GM18858 (cell line): ENCODE data around the gene LSG1.
"Not testable (repeated sequence)": the region's sequence is repeated elsewhere in the genome, so short reads cannot be mapped to it uniquely, and the experiment has no call there.

Experiments
- ATAC-seq: cut with Tn5 transposase; IDR thresholded peaks from one replicate; pipeline ENCODE4 v1.9.1; 2021; ENCODE audit not compliant: unreplicated experiment

Gene LSG1

DNA sequence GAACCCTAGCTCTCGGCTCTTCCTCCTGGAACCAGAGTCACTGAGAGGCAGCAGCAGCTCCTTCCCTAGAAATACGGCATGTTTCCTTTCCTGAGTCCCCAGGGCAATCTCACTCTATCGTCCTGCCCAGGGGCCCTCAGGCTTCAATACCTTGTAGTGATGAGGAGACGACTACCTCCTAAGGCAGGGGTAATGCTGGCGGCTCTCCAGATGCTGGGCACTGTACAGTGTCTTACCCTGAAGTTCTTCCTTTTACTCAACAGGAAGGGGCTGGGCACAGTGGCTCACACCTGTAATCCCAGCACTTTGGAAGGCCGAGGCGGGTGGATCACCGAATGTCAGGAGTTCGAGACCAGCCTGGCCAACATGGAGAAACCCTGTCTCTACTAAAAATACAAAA, 52.2 kb downstream of the LSG1 start:
- ATAC-seq = no peak

DNA sequence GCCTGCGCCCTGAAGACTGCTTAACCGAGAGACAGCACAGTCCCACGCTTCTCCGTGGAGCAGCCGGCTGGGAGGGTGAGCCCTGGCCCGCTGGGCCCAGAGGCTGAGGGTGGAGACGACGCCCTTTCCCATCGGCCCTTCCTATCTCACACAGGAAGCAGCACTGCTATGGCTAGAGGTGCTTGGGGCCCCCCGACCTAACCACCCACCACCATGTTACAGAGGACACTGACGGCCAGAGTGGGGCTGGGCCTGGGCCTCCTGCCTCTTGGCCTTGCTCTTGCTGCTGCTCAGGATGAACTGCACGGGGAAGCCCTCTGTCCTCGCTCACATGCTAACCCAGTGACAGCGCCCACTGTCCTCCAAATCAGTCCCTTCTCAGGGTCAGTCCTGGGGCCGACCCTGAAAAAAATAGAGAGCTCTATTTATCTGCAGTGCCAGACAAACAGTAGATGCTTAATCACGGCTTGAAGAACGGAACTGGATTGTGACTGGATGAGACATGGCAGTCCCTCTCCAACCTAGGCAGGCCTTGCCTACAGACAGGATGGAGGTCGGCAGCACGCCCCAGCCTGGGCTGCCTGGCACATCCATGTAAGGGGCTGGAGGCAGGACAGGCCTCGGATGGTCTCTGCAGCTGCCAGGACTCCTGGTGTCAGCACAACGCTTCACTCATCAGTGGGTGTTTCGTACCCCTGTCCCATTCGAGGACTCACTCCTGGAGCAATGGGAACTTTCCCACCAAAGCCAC, 53.0 kb downstream of the LSG1 start:
- ATAC-seq = no peak

DNA sequence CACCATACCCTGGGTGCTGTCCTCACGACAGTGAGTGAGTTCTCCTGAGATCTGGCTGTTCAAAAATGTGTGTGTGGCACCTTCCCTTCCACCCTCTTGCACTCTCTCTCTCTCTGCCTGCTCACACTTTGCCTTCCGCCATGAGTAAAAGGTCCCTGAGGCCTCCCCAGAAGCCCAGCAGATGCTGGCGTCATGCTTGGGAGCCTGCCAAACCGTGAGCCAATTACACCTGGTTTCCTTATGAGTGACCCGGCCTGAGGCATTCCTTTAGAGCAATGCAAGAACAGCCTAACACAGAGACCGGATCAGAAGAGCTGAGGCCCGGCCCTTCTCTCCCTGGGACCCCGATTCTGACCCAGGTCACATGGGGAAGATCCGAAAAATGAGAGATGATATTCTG, 54.2 kb downstream of the LSG1 start:
- no peak for ATAC-seq

DNA sequence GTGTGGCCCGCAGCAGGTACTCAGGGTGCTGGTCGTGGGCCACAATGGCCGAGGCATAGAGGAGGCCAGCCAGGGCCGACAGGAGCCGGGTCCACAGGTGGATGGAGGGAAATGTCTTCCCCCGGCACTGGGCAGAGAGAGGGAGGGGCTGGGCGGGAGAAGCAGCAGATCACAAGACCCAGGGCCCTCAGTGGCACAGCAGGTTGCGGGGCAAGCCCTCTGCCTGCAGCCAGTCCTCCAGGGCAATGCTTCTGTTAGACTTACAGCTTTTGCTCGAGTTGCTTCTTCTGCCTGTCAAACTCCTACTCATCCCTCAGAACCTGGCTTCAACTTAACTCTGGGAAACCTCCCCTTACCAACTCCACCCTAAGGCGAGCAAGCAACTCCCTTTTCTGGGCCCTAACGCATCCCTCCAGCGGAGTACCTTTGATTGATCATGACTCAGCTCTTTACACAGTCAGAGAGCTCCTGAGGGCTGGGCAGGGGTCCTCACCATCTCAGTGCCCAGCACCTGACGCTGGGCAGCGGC, 54.8 kb downstream of the LSG1 start:
- ATAC-seq = no peak

DNA sequence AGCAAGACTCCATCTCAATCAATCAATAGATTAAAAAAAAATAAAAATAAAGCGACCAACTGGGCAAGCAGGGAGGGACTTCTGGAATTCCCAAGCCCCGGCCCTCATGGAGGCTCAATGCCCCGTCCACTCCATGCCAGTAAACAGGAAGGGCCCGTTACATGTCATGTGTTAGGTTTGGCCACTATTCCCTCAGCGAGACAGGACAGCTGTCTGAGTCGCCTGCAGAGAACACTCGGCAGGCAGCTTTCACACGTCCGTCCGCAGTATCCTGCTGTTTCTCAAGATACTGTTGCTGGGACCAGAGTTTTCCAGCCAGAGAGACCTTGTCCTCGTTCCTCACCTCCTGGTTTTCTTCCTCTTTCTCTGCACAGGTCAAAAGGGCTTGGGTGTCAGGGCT, 56.8 kb downstream of the LSG1 start:
- ATAC-seq = no peak

DNA sequence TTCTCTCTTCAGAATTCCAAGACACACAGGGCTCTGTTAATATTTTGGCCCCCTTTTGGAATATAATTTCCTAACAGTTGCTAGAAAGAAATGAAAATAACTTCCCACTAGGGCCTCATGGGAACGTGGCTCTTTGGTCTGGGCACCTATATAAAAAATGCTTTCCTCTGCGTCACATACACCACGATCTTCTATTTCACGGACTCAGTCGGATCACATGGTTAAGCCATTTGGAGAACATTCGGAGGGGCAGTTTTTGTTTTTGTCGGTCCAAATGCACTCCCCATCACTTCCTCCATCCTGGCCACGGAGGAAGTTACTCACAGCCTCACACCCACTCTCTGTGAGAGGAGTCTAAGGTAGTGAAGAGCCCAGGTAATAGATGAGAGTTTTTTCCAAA, 59.8 kb downstream of the LSG1 start:
- no peak for ATAC-seq

DNA sequence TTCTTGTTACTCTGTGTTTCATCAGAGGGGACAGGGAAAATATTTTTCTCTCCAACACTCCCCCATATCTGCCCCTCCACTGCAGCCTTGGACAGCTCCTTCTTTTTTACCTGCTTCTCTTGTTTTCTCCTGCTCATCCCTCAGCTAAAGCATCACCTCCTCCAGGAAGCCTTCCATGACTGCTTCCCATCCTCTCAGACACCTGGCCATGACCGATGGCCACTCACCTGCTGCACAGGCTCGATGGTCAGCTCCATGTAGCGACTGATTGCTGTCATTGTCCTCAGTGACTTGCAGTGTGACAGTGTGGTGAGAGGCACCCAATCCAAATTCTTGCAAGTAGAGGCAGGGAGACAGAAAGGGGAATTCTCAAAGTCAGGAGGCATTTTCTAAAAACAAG, 61.3 kb downstream of the LSG1 start:
- ATAC-seq = no peak

DNA sequence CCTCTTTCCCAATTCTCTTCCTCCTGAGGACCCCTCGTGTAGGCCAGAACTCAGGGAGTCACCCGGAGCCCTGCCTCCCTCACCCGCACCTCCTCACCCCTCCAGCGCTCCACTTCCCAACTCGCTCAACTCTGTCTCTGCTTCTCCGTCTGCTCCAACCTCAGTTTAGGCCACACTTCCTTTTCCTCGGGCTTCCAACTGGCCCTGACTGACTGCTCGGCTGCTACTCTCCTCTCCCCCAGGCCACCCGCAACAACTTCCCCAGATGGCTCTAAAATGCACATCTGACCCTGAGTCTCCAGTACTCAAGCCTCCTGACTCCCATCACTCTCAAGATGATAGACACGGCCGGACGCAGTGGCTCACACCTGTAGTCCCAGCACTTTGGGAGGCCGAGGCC, 62.4 kb downstream of the LSG1 start:
- ATAC-seq = no peak

DNA sequence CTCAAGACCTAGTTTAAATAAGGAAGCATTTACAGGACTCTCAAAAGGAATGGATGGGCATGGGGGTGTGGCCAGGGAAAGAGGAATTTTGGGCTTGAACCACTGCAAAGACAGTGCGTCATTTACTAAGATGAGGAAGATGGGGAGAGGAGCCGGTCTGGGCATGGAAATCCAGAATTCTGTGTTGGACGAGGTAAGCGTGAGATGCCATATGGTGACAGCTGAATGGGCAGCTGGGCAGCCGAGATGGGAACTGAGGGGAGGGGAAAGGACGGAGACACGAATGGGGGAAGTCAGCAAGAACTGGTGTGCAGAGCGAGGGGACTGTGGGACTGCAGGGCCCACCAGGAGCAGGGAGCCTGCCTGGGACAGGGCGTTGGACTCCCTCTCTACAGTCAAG, 63.0 kb downstream of the LSG1 start:
- no peak for ATAC-seq

DNA sequence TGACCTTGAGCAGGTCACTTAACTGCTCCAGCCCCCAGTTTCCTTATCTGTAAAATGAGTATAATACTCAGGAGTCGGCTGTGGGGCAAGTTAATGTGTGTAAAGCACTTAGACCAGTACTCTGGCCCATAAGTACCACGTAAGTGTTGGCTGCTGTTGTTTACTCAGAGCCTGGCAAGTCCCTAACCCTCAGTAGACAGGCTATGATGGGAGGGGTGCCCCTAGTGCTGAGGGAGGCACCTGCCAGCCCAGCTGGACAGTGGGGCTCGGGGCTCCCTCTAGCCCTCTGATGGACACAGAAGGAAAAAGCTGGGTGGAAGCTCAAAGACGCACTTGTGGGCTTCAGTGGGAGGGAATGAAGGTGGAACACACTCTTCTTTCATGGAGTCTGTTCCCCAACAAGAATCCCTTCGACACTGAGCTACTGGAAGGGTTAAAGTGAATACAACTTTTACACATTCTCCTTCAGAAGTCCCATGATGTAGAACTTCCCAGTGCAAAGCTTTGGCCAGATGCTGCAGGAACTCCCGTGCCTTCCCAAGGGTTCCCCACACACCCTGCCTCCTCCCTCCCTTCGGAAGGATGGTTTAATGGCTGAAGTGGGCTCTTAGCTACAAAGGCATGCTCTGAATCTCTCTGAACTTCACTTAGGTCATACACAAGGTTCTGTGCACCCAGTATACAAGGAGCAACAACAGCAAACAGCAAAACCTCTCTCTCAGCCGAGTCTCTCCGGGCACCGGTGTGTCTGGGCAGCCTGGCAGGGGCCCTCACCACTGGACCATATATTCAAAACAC, 64.2 kb downstream of the LSG1 start:
- no peak for ATAC-seq

DNA sequence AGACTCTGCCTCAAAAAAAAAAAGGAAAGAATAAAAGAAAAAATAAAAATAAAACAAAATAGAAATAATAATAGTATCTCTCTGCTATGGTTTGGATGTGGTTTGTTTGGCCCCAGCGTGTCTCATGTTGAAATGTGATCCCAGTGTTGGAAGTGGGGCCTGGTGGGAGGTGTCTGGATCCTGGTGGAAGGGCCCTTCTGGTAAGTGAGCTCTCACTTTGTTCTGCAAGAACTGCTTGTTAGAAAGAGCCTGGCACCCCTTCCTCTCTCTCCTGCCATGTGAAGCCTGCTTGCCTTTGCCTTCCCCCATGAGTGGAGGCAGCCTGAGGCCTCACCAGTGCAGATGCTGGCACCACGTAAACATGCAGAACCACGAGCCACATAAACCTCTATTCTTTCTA, 65.0 kb downstream of the LSG1 start:
- no peak for ATAC-seq

DNA sequence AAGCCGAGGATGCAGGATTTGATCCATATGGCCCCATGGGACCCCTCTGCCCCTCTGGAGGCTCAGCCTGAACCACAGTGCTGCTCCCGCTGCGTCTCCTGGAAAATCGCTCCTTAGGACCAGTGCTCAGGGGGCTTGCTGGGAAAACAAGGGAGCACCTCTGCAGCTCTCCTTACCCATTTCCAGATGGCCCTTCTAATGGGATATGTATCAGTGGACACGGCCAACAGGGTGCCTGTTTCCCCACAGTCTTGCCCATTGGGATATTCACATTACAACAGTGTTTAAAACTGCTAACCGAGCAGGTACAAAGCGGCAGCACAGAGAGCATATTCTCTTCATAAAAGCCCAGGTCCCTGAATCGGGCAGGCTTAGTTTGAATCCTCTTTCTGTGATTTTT, 65.8 kb downstream of the LSG1 start:
- no peak for ATAC-seq

DNA sequence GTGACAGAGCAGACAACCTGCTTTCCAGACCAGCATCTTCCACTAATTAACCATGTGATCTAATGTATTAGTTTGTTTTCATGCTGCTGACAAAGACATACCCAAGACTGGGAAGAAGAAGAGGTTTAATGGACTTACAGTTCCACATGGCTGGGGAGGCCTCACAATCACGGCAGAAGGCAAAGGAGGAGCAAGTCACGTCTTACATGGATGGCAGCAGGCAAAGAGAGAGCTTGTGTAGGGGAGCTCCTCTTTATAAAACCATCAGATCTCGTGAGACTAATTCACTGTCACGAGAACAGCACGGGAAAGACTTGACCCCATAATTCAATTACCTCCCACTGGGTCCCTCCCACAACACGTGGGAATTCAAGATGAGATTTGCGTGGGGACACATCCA, 66.7 kb downstream of the LSG1 start:
- ATAC-seq = not testable (repeated sequence)

DNA sequence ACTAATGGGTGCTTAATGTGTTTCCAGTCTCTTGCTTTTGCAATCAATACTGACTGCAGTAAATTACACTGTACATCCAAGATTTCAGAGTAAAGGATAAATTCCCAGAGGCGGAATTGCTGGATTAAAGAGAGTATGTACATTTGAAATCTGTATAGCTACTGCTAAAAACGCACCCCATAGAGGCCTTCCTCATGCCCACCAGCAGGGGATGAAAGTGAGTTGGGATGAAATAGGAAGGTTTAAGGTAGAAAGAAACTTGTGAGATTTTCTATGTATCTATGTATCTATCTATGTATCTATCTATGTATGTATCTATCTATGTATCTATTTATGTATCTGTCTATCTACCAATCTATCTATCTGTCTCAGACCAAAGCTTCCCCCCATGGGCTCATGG, 67.2 kb downstream of the LSG1 start:
- ATAC-seq = no peak

DNA sequence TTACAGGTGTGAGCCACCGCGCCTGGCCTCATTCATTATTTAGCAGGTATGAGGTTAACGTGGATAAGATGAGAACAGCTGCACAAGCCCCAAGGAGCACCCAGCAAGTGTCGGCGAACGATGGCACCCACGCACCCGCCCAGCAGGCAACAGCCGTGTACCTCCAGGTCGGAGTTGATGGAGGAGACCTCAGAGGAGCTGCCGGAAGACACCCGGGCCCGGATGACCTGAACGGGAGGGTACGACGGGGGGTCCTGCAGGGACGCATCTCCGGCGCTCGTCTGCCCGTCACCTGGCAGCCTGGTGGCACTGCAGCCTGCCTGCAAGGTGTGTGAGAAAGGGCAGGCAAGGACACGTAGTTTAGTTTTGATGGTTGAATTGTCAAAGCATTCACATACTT, 67.9 kb downstream of the LSG1 start:
- no peak for ATAC-seq

DNA sequence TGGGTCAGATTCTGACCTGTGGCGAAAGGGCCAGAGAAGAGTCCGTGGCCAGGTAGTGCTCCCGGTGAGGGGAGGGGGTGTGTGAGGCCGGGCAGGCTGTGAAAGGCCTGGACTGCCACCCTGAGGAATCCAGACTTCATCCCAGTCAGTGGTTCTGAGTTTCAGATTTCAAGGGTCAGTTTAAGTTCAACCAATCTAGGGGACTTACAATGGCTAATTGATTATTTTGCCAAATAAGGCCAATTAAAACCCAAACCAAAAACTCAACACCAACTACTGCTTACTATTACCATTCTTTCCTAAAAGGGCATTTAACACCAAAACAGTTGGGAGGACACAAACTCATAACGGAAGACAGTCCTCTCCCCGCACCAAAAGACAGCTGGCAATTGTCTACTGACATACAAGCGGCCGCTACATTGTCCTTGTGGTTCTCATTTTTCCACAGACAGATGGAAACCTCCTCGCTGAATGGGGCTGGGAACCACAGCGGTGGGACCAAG, 69.3 kb downstream of the LSG1 start:
- ATAC-seq = no peak

DNA sequence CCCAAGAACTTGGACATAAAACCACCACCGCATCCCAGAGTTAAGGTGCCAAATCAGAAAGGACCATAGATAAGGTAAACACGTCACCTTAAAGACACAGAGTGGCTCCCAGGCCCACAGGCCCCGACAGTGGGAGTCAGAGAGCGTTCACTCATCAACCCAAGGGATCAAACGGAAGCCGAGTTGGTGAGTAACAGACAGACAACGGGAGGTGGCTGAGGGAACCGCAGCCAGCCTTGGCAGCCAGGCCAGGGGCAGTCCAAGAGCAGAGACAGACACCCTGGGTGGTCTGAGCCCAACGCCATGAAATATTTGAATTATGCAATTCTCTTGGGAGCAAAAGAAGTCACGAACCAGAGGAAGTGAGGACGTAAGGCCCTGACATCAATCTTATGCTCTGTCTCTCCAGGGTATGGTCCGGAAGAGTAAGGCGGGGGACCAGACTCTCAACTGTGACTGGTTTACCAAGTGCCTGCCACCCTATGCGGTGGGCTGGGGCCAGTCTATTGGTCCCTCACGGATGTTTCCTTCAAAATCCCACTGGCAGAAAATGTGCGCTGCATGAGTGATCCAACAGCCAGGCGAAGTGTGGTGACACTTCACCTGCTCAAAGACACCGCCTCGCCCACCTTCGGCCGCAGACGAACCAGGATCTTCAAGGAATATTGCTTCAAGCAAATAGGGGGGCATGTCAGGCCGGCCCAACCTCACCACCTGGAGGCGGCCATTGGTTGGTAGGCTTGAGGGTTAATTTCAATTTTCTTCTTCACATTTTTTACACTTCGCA, 73.0 kb downstream of the LSG1 start:
- ATAC-seq = no peak

DNA sequence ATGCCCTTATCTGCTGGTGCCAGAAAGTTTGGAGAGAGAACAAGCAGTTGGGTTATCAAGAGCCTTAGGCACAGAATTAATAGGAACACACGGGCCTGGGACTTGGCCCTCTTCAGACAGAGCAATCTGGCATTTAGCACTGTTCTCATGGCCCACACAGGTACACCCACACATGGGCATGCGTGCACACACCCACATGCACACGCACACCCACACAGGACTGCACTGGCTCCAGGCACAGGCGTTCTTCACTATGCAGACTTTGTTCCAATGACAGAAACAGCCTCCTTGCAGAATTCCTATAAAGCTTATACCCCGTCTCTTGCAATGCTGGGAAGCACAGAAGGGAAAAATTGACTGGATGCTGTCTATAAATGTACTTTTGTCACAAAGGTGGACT, 75.1 kb downstream of the LSG1 start:
- ATAC-seq = no peak

DNA sequence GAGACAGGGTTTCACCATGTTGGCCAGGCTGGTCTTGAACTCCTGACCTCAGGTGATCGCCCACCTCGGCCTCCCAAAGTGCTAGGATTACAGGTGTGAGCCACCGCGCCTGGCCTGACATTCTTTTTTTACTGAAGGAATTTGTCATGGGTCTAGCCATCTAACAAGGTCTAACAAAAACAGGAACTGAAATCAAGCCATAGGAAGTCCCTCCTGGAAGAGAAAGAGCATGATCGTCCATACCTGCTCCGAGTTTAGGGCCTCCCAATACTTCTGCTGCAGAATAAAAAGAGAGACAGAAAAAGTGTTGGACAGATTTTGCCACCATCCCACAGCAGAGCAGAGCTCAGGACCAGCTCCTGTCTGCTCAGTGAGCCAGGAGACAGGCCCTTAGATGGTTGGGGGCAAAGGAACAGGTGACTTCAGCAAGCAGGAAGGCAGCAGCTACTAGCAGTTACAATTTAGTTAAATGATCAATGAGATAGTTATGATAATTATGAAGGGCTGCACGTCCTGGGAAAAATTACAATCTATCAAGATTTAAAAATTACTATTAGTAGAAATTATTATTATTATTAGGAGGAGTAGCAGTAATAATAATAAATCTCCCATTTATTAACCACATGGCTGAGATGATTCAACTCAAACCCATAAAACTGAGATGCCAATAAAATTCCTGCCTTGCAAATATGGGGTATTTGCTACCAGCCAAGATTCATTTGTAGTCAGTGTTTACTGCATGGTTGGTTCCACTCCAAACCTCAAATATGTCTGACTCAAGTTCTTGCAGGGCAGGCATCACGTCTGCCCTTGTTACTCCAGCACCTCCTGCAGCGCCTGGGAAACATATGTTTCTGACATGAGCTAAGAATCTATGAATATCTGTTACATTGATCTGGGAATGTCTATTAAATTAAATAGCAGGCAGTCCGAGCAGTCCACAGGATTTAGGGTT, 78.9 kb downstream of the LSG1 start:
- ATAC-seq = peak; percentile 57
